Endothelial cell of umbilical vein (primary cell): ENCODE measurements around the gene WFIKKN1. TPM values are rescaled to one million over a fixed set of nuclear protein-coding genes. Genes with fewer than 3 reads are reported as not detected.

Experiments
- BruUV-seq: library from RNA; stranded (reverse); fragments of 400-500 nt; replicated peaks from 2 replicates; lab custom pipeline; 2021; lab: Mats Ljungman, UMichigan
- CTCF ChIA-PET: fragments of 300-600, 350-600 bp; sonication (Branson Sonifier 250); formaldehyde crosslinking; loops from one replicate; lab custom pipeline; 2021; ENCODE audit warnings: antibody characterized with exemption, inconsistent platforms; lab: Charles Lee
- POLR2A ChIA-PET: fragments of 300-600, 350-600 bp; sonication (Branson Sonifier 250); formaldehyde crosslinking; loops from one replicate; lab custom pipeline; 2021; ENCODE audit warnings: antibody characterized with exemption, inconsistent platforms; lab: Charles Lee
- DNase-seq: peaks from one replicate; pipeline ENCODE4 v3.0.0-alpha.2; 2011; ENCODE audit warnings: low read depth, low spot score
- FAIRE-seq: peaks from 2 replicates; lab custom pipeline; 2011; peaks lifted over from hg19 to GRCh38; lab: Jason Lieb, UNC
- H2AFZ ChIP-seq: 2 replicates; pipeline ENCODE4 v1.6.0; 2012; ENCODE audit warnings: low read depth, low read length, control low read depth, inconsistent platforms
- H3K27ac ChIP-seq: 2 replicates; pipeline ENCODE4 v1.5.1; 2011; ENCODE audit warnings: low read depth, mild to moderate bottlenecking, control low read depth, low read length, moderate library complexity; ENCODE audit not compliant: insufficient read depth
- H3K27me3 ChIP-seq, 2 experiments: 2 replicates each; pipeline versions ENCODE4 v1.6.0 to v1.6.1; 2011; ENCODE audit warnings: low read length in 2 of 2, mixed read lengths in 1 of 2; ENCODE audit not compliant: control insufficient read depth in 2 of 2, insufficient read depth in 2 of 2
- H3K36me3 ChIP-seq, 2 experiments: 2 replicates in 1 of 2; 3 replicates in 1 of 2; pipeline ENCODE4 v1.5.1; 2011; ENCODE audit warnings: low read length in 2 of 2, mild to moderate bottlenecking in 1 of 2, moderate library complexity in 1 of 2; ENCODE audit not compliant: control insufficient read depth in 2 of 2, insufficient read depth in 2 of 2; ENCODE audit errors: extremely low read depth in 1 of 2
- H3K4me1 ChIP-seq: 3 replicates; pipeline ENCODE4 v1.5.1; 2011; ENCODE audit warnings: mild to moderate bottlenecking, low read length; ENCODE audit not compliant: control insufficient read depth, insufficient read depth; ENCODE audit errors: extremely low read depth
- H3K4me2 ChIP-seq: 2 replicates; pipeline ENCODE4 v1.6.1; 2011; ENCODE audit warnings: low read length, control low read depth, mixed read lengths; ENCODE audit not compliant: insufficient read depth
- H3K4me3 ChIP-seq, 3 experiments: fragments of 200-600 bp in 1 of 3; sonication (generic), shearing (Covaris generic) in 1 of 3; replicated peaks in 1 of 3; 2 replicates each; pipeline ENCODE4 v1.5.1; 2011 to 2016; ENCODE audit warnings: control low read depth in 3 of 3, low read length in 3 of 3, mild to moderate bottlenecking in 2 of 3, inconsistent platforms in 1 of 3, low read depth in 1 of 3, moderate library complexity in 1 of 3; ENCODE audit not compliant: insufficient read depth in 1 of 3
- H3K79me2 ChIP-seq: 2 replicates; pipeline ENCODE4 v1.6.0; 2012; ENCODE audit warnings: low read length, inconsistent platforms; ENCODE audit not compliant: control insufficient read depth, insufficient read depth
- H3K9ac ChIP-seq: replicated peaks from 2 replicates; pipeline ENCODE3; 2011; ENCODE audit warnings: low read length, control low read depth; ENCODE audit not compliant: insufficient read depth; ENCODE audit errors: extremely low read depth
- H3K9me1 ChIP-seq: replicated peaks from 3 replicates; pipeline ENCODE4 v1.6.0; 2011; ENCODE audit warnings: mild to moderate bottlenecking, low read length; ENCODE audit not compliant: control insufficient read depth, insufficient read depth; ENCODE audit errors: extremely low read depth
- H3K9me3 ChIP-seq: replicated peaks from 2 replicates; pipeline ENCODE4 v1.5.1; 2012; ENCODE audit warnings: low read length, inconsistent platforms; ENCODE audit not compliant: control insufficient read depth, insufficient read depth
- H4K20me1 ChIP-seq: replicated peaks from 2 replicates; pipeline ENCODE3; 2011; ENCODE audit warnings: mild to moderate bottlenecking, low read length; ENCODE audit not compliant: control insufficient read depth, insufficient read depth; ENCODE audit errors: extremely low read depth
- CTCF ChIP-seq, 2 donors: IDR thresholded peaks; 1 replicate in 1 of 2; 2 replicates in 1 of 2; pipeline ENCODE4 v1.5.1; 2011; ENCODE audit warnings: low read length in 2 of 2, mild to moderate bottlenecking in 2 of 2, moderate library complexity in 2 of 2, control low read depth in 1 of 2, inconsistent platforms in 1 of 2, low read depth in 1 of 2; ENCODE audit not compliant: insufficient read depth in 1 of 2; ENCODE audit errors: extremely low read depth in 1 of 2
- POLR2A ChIP-seq: IDR thresholded peaks from 2 replicates; pipeline ENCODE4 v1.6.1; 2012; ENCODE audit warnings: low read depth, mild to moderate bottlenecking, control low read depth, low read length
- POLR2AphosphoS5 ChIP-seq: IDR thresholded peaks from 2 replicates; pipeline ENCODE4 v1.6.1; 2012; ENCODE audit warnings: low read depth, mild to moderate bottlenecking, control low read depth, low read length, moderate library complexity; ENCODE audit not compliant: insufficient read depth
- dilution Hi-C: fragments of 300-500 bp; cut with MboI; formaldehyde crosslinking; loops from one replicate; pipeline ENCODE4 v1.15.0; 2019; ENCODE audit warnings: low sequenced_read_pairs; ENCODE audit not compliant: extremely low pct_ligation_motif_present
- intact Hi-C: fragments of 100-400 bp; cut with micrococcal nuclease; formaldehyde crosslinking; loops from one replicate; pipeline ENCODE4 v1.10.0; 2022
- polyA plus RNA-seq, 4 experiments: library from polyadenylated mRNA; depleted of rRNA in 3 of 4; stranded (reverse) in 3 of 4; unstranded in 1 of 4; fragments of >200 nt; gene quantifications; 2 replicates each; pipeline versions ENCODE4 v1.2.1 to v1.2.3, GENCODE V29; 2011 to 2012; ENCODE audit warnings: missing spikeins in 1 of 4
- total RNA-seq: library from RNA; stranded (reverse); gene quantifications from 2 replicates; pipeline ENCODE4 v1.2.3, GENCODE V29; 2021

The WFIKKN1 gene
- total and polyA plus RNA-seq, 2 donors (not counting 3 experiments of a cell fraction or from before 2014, with no cell fraction given), result 0.06 to 0.40 TPM

- no peaks in the 10 kb centered on the region for H3K27me3 ChIP-seq
- BruUV-seq, result no TSS peak
- no peak within 1 kb of the TSS for H3K27ac ChIP-seq
- no peaks in the 10 kb centered on the region for H3K9me3 ChIP-seq
- peak within 1 kb of the TSS; percentile 25 for H3K9ac ChIP-seq
- H4K20me1 ChIP-seq, result no peaks in the 10 kb centered on the region
- TF ChIP-seq CTCF (IDR thresholded peaks at IDR 0.05; ENCODE audit: extremely low read depth in 1 of 2, insufficient read depth in 1 of 2, low read depth in 1 of 2, low read length in 2 of 2) (no peak), POLR2AphosphoS5 (peak; percentile 60), POLR2A (peak; percentile 63)
- H2AFZ ChIP-seq, result peak within 1 kb of the TSS; percentile 48
- no peaks in the 10 kb centered on the region for H3K36me3 ChIP-seq
- H3K9me1 ChIP-seq, result no peaks in the 10 kb centered on the region
- FAIRE-seq (peak; percentile 93), DNase-seq (peak; percentile 62)
- peak within 1 kb of the TSS; percentile 4 for H3K4me2 ChIP-seq
- H3K4me1 ChIP-seq, result peaks cover 9% of the 10 kb centered on the region
- peak within 1 kb of the TSS; percentile 32 to 52 (median 36) for H3K4me3 ChIP-seq
- no peaks in the 10 kb centered on the region for H3K79me2 ChIP-seq
- POLR2A ChIA-PET, result no interaction called here
- intact Hi-C loops (no loop called here), dilution Hi-C loops (no loop called here)
- CTCF ChIA-PET, result interaction anchor here (1.0 kb wide), 1 partner anchor 16 kb away, joined by 3 read pairs; no protein-coding TSS in a partner anchor
Measured at GRCh38 chr16:641326-642188, 10.8 kb downstream of the WFIKKN1 start, which contains the start of gene MCRIP2. TSS of gene MCRIP2 (plus strand) at chr16:641828. CDS start at chr16:641992, 164 bp downstream.
